Left kidney (tissue), 2 donors: ENCODE data around the gene CPNE2. TPM values are rescaled to one million over a fixed set of nuclear protein-coding genes. Genes with fewer than 3 reads are reported as not detected.
A peak's percentile ranks its signal among the peaks of the same experiment; 100 is the strongest.
"Not testable (repeated sequence)": the region's sequence is repeated elsewhere in the genome, so short reads cannot be mapped to it uniquely, and the experiment has no call there.

ENCODE experiments used
- DNase-seq: peaks from one replicate; pipeline ENCODE4 v3.0.0-alpha.2; 2013
- polyA plus RNA-seq: library from polyadenylated mRNA; unstranded; fragments of 120-200 nt; gene quantifications from one replicate; pipeline ENCODE4 v1.2.1, GENCODE V29; 2013; ENCODE audit not compliant: insufficient read length

Gene CPNE2
- polyA plus RNA-seq, 1 donor = 27.4 TPM

DNA sequence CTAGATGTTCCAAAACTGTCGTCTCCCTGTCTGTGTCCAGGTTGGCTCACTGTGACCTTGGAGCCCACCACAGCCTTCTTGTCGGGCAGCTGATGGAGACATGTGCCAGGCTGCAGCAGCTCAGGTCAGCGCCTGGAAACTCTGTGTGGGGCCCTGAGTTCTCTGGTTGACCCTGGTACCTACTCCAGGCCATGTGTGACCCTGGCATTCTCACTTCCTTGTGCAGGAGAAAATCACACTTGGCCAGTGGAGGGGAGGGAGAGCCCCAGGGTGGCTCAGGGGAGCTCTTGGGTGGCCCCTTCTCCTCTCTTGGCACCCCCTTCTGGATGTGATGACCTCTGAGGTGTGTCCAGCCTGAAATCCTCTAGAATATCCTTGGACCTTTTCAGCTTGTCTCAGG is 25.0 kb upstream of the CPNE2 start:
- no peak for DNase-seq

DNA sequence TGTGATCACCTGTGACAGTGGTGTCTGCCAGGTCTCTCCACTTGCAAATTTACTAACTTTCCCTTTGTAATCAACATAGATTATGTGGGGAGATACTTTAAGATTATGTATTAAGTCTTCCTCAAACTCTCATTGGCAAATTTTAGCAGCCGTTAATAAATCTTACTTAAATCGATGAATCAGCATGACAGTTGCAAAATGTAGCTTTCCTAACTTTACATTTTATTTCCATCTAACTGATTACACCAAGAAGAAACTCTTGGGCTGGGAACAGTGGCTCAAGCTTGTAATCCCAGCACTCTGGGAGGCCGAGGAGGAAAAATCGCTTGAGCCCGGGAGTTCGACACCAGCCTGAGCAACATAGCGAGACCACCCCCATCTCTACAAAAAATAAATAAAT is 23.3 kb upstream of the CPNE2 start:
- DNase-seq = no peak

DNA sequence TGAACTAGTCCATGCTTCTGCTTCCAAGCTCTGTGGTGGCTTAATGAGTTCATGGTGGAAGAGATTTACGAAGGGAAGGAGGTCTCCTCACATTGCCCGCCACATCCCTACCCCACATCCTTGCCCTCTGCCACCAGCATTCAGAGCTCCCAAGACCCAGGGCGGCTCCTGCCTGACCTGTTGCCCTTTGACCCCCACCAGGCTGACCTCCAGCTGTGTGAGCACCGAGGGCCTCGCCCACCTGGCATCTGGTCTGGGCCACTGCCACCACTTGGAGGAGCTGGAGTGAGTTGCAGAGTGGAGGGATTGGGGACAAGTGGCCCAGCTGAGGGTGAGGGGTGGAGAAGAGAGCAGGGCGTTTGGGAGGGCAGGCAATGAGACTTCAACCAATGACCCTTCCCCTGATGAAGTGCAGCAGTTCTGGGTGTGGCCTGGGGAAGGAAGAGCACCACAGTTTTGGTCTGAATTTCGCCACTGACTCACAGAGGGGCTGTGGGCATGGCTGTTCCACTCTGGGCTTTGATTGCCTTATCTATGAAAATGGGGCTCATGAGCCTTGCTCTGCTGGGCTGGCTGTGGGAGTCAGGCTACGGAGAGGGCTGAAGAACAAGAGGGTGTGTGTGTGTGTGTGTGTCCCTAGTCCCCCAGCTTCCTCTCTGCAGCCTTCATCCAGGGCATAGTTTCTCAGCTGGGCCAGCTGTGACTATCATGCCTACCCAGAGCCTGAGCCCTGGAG is 22.6 kb upstream of the CPNE2 start:
- no peak for DNase-seq

DNA sequence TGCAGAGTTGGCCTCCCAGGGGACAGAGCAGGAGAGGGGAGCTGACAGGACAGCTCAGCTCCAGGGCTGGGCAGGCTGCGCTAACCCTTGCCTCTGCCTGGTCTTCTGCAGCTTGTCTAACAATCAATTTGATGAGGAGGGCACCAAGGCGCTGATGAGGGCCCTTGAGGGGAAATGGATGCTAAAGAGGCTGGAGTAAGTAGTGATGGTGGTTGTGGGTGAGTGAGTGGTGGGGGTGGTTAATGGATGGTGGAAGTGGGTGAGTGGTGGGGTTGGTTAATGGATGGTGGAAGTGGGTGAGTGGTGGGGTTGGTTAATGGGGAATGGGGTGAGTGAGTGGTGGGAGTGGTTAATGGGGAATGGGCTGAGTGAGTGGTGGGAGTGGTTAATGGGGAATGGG is 22.0 kb upstream of the CPNE2 start:
- no peak for DNase-seq

- not testable (repeated sequence) for DNase-seq
These were observed 21.2 kb upstream of the CPNE2 start for GRCh38 chr16:57071081-57071732.

- DNase-seq = no peak
These were observed 20.4 kb upstream of the CPNE2 start for GRCh38 chr16:57071831-57072582.

DNA sequence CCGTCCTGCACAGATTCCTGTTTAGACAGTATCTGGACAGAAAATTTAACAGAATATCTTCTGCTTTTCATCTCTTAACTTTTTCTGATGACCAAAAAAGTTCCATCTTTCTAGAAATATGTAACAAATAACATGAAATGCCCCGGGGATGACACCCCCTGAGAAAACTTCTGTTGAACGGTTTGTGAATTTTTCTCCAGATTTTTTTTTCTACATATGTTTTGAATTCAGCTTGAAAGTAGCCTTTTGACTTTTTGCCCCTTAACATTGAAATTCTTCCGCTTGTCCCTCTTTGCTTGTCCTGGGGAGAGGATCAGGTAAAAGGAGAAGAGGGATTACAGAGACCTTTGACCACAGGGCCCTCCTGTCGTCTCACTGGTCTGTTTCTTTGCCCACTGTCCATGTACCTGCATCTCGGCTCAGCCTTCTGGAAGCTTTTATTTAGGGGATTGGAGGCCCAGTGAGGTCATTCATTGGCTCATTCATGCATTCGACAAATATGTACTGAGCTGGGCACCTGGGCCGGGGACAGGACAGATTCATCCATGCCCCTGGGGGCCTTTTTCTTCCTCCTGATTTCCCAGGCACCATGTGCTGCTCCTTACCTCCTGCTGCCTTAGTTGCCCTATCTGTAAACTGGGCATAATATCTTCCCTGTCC is 19.6 kb upstream of the CPNE2 start:
- no peak for DNase-seq

GRCh38 chr16:57077714-57078113 is 14.7 kb upstream of the CPNE2 start:
- DNase-seq = no peak

DNA sequence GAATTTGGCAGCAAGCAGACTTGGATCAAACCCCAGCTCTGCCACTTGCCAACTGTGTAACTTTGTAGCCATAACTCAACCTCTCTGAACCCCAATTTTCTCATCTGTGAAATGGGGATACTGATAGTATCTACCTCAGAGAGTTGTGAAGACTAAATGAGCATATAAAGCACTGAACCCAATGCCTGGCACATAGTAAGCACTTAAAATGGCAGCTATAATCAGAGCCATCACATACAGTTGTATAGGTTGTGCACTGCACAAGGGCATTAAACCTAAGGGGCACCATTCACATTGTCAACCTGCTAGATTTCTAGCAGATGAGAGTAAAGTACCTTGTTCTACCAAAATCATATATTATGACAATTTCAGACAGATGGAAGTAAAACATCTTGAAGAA is 10.6 kb upstream of the CPNE2 start:
- DNase-seq = no peak

- no peak for DNase-seq
These were observed 9.7 kb upstream of the CPNE2 start for GRCh38 chr16:57082664-57083063.

- DNase-seq = no peak
These were observed 8.8 kb upstream of the CPNE2 start for GRCh38 chr16:57083485-57084126.

DNA sequence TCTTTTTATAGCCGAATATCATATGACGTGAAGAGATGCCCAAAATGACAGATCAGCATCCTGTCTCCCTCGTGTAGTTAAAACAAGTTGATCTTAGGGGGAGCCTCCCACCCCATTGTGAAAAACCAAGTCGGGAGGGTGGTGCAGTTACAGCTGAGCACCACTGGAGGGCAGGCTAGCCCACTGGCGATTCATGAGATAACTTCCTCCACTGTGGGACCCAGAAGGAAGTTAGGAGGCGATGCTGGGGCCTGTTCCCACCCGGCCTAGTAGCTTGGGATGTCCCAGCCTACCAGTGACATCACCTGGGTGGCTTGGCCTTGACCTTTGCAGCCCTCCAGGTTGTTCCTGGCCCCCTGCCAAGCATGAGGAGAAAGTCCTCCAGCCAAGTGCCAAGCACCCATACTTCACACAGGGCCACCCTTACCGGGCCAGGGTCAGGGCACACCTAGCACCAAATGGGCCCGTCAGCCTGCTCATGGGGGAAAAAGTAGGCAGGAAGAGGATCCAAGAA is 8.1 kb upstream of the CPNE2 start:
- DNase-seq = peak; percentile 69

GRCh38 chr16:57084996-57085395 is 7.4 kb upstream of the CPNE2 start:
- no peak for DNase-seq

DNA sequence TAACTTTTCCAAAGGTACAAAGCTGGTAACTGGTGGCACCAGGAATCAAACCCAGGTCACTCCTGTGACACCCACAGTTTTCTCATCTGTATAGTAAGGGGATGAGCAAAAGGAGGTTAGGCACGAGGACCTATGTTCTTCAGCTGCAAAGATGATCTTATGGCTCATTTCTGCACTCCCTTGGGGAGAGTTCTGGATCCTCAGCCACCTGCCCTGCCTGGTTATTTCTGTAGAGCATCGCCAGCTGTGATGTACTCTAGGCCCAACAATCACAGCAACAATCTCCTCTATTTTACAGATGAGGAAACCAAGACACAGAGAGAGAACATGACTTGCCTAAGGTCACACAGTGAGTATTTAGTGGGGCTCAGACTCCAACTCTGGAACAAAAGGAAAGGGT is 5.4 kb upstream of the CPNE2 start:
- DNase-seq = no peak

GRCh38 chr16:57089406-57089805 is 3.0 kb upstream of the CPNE2 start:
- DNase-seq = no peak

DNA sequence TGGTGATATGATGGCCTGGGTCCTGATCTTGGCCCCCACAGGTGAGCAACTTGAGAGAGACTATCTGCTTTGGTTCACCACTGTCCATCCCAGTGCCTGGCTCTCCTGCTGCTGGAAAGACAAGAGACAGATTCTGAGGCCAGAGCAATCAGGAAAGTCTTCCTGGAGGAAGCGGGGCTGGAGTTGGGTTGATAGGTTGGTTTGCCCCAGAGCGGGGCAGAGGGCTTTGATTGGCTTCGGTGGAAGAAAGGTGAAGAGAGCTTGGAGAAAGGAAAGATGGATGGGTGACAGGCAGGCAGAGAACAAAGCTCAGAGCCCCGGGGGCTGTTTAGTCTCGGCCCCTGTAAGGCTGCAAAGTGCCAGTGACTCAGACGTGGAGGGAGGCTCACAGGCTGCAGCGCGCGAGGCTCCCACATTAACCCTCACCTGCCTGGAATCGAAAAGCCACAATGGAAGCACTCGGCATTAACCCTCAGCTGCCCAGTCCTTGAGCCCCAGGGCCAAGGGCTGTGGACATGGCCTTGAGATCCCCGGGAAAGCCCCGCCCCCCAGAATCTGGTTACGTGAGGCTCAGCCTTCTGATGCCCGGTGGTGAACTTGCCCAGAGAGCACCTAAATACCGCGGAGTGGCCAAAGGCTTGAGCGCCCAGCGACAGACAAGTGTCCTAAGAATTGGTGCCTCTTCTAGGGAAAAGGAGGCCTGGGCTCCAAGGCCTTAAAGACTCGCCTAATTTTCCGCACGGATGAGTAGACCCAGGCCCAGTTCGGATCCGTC is 996 bp upstream of the CPNE2 start:
- DNase-seq = no peak

- no peak for DNase-seq
These were observed 516 bp downstream of the CPNE2 start for GRCh38 chr16:57092786-57093411.

- no peak for DNase-seq
These were observed 1.5 kb downstream of the CPNE2 start for GRCh38 chr16:57093666-57094564.

GRCh38 chr16:57094911-57095310 is 2.5 kb downstream of the CPNE2 start:
- no peak for DNase-seq

- no peak for DNase-seq
These were observed 3.8 kb downstream of the CPNE2 start for GRCh38 chr16:57096192-57096591.
